B cell (primary cell): ENCODE results near the gene KMT2D.

ENCODE experiments used
- EZH2 ChIP-seq: IDR thresholded peaks from 2 replicates; pipeline ENCODE4 v1.6.1; 2012; ENCODE audit warnings: borderline replicate concordance, low read depth, mild to moderate bottlenecking, moderate library complexity, low read length; ENCODE audit not compliant: insufficient read depth, poor library complexity, severe bottlenecking
- TF ChIP-seq, protein P1 (sequence below): fragments of 200-600 bp; IDR thresholded peaks from one replicate; pipeline ENCODE4 v1.8.0; 2022; ENCODE audit warnings: antibody characterized with exemption, mild to moderate bottlenecking

DNA sequence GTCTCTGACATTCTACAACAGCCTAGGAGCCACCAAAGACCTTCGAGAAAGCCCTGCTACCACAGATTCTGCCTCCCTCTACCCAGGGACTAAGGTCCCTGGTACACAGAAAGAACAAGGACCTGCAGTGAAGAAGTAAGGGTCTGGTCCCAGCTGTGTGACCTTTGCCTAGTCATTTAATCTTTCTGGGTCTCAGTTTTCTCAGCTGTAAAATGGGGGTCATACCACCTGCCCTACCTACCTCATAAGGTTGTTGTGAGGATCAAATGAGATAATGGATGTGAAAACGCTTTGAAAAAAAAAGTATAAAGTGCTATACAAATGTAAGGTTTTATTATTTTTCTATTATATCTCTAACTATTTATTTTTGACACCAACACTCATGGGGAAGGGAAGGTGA, 36.8 kb downstream of the KMT2D start:
- TF ChIP-seq, protein P1, sequence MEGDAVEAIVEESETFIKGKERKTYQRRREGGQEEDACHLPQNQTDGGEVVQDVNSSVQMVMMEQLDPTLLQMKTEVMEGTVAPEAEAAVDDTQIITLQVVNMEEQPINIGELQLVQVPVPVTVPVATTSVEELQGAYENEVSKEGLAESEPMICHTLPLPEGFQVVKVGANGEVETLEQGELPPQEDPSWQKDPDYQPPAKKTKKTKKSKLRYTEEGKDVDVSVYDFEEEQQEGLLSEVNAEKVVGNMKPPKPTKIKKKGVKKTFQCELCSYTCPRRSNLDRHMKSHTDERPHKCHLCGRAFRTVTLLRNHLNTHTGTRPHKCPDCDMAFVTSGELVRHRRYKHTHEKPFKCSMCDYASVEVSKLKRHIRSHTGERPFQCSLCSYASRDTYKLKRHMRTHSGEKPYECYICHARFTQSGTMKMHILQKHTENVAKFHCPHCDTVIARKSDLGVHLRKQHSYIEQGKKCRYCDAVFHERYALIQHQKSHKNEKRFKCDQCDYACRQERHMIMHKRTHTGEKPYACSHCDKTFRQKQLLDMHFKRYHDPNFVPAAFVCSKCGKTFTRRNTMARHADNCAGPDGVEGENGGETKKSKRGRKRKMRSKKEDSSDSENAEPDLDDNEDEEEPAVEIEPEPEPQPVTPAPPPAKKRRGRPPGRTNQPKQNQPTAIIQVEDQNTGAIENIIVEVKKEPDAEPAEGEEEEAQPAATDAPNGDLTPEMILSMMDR: no peak
- TF ChIP-seq EZH2: no peak
